NCI-H146 treated with DMSO at 0.1 percent for 48 hours (cell line): ENCODE results near the gene TRAF1.

ENCODE experiments used
- DNase-seq: peaks from one replicate; lab custom pipeline; 2025; ENCODE audit not compliant: unreplicated experiment; lab: John Stamatoyannopoulos, UW

The TRAF1 gene

DNA sequence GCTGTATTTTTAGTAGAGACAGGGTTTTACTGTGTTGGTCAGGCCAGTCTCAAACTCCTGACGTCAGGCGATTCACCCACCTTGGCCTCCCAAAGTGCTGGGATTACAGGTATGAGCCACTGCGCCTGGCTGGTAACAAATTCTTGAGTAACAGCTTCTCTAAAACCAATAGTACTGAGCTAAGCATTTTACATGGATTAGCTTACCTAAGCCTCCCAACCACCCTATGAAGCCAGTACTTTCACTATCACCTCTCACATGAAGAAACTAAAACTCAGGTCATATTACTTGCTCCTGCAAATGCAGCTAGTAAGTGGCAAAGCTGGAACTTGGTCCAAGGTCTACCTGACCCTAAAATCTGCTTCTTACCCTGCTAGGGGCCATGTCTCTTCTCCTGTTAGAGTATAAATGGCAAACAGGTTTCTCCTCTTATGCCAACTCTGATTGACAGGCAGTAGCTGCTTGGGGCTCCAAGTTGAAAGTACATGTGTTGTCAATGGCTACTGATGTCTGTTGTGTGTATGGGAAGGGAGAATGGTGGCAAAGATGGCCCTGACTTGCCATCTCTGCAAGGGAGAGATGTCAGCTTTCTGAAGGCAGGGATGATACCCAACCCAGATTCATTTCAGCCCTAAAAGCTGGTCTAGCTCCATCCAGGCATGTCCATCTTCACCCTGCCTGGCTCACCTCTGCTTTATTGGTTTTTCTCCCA lies 53.6 kb downstream of the TRAF1 start:
- no peak for DNase-seq

DNA sequence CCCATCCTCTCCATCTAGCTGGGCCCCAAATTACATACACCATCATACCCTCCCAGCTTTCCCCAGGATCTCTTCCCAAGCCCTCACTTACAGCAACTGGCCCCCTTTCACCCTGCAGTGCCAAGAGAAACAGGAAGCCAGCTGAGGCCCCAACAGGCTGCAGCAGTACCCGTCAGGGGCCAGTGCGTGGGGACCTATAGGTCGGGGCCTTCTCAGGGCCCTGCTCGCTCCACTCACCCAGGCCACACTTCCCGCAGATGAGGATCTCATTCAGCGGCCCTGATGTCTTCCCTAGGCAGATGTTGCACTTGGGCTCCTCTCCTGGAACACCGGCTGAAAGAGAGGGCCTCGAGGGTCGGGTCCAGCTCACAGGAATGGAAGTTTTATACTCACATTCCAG lies 56.4 kb downstream of the TRAF1 start:
- no peak for DNase-seq

DNA sequence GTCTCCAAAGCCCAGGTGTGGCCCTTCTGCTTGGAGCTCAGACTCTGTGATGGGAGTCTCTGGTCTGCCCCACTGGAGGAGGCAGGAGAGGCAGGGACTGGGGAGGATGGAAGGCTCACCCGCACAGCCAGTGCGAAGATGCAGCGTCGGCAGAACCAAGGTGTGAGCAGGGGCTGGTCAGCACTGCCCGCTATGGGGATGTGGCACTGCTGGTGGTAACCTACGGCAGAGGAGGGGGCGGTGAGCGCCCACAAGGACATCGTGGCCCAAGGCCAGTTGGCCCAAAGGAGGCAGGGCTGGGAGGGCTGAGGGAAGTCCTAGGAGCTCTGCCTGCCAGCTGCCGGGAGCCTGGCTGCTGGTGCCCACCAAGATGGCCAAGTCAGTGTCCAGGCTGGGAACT lies 56.9 kb downstream of the TRAF1 start:
- no peak for DNase-seq

DNA sequence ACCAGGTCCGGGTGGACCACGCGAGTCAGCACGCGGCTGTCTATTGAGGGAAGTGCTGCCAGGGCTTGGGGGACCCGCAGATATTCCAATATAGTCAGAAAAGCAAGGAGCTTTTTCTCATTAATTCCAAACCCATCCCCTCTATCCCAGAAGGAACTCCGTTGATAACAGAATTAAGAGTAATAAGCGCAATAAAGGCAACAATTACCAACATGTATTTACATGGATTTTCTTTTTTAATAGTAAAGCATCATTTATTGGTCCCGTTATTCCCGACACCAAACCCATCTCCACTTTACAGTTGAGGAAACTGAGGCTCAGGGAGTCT lies 57.3 kb downstream of the TRAF1 start:
- DNase-seq: no peak

DNA sequence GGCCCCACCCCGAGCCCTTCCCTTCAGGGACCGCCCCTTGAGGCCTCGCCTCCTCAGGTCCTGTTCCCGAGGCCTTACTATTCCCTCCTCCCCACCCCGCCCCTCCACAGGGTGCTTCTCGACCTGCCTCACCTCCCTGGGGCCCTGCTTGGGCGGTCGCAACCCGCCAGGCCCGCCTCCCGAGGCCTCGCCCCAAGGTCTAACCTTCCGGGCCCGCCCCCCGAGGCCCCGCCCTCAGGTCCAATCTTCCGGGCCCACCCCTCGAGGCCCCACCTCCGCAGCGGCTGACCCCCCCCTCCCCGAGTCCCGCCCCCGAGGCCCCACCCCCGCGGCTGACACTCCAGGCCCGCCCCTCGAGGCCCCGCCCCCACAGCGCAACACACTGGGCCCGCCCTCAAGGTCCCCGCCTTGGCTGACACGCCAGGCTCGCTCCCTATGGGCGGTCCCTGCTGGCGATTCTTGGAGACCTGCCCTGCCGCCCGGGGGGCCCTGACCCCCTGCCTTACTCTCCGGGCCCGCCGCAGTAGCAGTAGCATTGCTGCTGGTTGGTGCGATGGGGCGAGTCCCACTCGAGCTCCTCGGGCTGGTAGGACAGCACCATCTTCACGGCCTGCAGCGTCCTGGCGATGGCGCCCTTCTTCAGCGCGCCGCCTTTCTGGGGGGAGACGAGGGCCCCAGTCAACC lies 57.8 kb downstream of the TRAF1 start:
- DNase-seq: no peak

DNA sequence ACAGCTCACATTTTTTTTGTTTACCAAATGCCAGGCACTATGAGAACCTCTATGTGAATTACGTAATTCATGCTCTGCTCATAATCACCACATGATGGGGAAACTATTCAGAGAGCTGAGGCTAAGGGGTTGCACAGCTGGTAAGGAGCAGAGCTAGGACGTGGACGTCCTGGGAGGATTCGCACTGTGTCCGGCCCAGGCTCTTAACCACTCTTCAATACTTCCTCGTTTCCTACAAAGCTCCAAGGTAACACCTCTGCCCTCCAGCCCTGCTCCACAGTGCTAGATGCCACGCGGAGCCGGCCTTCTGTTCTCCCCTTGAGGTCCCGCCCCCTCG lies 58.3 kb downstream of the TRAF1 start:
- no peak for DNase-seq

DNA sequence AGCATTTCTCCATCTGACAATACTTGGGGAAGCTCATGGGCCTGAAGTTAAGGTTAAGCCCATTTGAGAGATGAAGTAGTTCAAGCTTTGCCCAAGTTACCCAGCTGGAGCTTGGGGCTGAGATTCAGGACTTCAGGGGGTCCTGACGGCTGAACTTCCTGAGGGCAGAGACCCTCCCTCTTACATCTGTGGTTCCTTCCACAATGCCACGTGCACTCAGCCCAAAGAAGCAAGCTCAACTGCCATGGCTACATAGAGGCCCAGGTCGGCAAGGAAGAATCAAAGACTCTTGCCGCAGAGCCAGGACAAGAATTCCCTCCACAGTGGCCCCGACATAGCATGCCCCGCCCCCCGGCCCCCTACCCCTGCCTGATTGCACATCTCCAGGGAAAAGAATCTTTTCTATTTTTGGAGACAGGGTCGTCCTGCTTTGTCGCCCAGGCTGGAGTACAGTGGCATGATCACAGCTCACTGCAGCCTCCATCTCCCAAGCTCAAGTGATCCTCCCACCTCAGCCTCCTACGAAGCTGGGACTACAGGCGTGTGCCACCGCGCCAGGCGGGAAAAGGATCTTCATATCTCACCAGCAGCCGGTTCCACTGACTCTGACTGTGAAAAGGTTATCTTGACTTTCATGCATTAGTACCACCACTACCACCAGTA lies 58.8 kb downstream of the TRAF1 start:
- no peak for DNase-seq

DNA sequence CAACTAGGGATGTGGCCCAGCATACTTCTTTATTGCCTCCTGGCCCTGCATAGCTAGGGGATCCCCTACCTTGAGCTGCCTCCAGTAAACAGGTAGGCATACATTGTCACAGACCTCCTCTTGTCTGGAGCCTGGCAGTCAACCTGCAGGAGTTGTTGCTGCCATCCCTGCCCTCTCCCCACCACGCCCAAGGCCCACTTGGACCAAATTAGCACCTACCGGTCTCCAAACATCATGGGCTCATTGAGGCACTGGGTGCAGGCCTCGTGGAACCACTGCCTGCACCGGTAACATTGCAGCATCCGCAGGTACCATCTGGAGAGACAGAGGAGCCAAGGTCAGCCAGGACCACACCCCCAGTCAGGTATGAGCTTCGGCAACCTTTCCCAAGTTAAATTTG lies 59.9 kb downstream of the TRAF1 start:
- no peak for DNase-seq

DNA sequence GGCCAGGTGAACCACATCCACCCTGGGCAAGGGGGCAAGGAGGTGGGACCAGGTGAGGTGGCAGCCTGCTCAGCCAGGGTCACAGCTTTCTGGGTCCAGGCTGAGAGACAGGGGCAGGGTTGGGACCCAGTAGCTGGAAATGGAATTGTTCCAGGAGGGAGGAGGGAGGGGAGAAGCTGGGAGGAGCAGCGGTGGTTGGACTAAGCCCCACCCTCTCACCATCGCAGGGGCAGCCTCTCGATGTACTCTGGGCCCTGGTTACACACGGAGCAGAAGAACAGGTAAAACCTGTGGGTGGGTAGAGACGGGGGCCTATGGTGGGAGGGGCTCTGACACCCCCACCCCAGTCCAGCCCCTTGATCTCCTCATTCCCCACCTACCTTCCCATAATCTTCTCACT lies 60.8 kb downstream of the TRAF1 start:
- DNase-seq: no peak

DNA sequence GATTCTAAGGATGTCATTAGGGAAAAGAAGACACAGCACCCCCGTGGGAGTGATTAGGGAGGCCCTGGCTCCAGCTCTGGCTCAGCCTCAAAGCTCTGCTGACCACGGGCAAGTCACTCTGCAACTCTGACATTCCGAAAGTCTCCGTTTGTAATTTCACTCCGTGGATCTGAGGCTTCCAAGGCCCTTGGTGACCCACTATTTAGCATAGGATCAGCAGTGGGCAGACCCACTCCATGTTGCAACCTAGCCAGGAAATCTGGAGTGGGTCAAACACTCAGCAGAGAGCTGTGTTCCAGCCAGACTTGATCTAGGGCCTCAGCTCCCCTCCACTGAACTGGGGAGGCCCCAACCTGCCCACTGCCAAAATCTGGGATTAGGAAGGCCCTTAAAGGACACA lies 61.4 kb downstream of the TRAF1 start:
- no peak for DNase-seq

DNA sequence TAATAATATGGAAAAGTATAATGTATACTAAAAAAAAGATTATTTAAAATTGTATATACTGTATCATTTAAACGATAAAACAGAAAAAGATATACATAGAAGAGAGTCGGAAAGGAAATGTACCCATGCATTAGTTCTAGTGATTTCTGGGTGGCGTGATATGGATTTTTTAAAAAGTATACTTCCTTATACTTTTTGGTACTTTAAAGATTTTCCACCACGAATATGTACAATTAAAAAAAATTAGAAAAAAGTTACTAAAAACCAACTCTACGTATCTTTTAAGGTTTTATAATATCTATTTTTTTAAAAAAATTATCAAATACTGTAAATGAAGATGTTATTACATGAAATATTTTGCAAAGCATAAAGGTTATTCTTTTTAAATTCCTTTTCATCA lies 61.9 kb downstream of the TRAF1 start:
- no peak for DNase-seq

DNA sequence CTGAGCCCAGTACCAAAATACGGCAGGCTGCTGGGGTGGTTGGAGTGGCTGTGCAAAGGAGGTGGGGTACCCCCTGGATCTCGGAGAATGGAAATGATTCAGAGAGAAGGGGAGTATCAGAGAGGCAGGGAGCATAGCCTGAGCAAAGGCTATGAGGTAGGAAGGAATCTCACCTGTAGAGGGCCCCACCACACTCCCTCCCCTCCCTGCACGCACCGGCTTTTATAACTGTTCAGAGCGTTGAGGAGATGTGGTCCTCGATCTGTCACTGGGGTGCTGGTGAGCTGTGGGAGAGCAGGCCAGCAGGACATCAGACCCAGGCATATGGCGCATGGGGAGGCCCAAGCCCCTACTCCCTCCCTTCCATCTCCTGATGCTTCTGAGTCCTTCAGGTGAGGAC lies 62.8 kb downstream of the TRAF1 start:
- no peak for DNase-seq

DNA sequence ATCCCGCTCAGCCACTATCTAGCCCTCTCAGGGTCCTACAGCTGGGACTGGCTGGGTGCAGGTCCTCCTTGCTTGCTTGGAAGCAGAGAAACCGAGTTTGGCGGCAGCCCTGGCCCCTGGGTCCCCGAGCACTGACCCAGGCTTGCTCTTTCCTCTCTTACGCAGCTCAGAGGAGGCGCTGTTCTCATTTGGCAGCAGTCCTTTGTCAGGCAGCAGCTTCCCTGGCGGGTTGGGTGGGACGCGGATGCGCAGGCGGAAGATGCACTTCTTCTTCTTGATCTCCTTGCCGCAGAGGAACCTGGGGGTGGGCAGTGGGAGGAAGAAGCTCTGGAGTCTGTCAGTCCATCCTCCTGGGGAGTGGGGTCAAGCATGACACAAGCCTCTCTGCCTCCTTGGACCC lies 64.1 kb downstream of the TRAF1 start:
- no peak for DNase-seq

DNA sequence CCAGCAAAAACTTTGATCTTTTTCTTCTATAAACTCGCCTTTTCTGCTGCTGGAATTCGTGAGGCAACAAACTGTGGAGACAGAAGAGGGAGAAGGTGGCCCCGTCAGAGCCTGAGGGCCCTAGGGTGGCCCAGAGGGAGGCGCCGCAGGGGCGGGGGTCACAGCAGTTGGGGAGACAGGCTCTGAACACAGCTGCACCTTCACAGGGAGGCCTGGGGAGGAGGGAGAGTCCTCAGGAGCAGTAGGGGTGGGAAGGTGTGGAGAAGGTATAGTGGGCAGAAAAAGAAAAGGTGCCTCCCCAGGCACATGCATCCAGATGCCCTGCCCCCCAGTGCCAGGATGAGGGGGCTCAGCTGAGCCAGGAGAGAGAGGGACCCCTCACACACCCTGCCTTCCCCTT lies 64.7 kb downstream of the TRAF1 start:
- no peak for DNase-seq

DNA sequence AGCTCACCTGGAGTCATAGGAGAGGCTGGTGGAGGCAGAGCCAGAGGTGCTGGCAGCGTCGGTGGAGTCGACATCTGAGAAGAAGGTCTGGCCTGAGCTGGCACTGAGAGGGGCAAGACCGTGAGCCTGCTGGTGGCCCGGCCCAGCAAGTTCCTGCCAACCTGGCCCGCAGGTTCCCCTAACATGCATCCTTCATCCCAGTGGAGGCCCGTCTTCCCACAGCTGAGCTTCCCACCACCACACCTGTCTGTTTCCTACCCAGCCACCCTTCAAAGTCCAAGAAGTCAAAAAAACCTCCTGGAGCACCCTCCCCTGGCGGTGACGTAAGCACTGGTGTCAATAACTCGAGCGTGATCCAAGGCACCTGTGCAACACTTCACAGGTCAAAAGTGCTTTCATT lies 66.5 kb downstream of the TRAF1 start:
- DNase-seq: no peak

DNA sequence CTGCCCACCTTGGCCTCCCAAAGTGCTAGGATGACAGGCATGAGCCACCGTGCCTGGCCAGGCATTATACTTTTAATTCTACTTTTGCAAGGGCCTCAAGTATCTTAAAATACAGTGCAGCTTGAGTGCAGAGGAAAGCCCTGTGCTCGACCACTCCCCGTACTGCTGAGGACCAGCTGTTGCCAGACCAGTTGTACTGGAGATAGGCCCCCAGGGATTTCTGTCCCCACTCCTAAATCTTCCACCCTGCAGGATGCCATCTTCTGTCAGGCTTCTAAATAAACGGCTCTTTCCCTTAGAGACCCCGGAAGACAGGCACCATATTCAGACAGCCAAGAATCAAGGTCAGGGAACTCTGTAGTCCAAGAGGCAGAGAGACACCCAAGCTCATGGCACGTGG lies 67.2 kb downstream of the TRAF1 start:
- no peak for DNase-seq

DNA sequence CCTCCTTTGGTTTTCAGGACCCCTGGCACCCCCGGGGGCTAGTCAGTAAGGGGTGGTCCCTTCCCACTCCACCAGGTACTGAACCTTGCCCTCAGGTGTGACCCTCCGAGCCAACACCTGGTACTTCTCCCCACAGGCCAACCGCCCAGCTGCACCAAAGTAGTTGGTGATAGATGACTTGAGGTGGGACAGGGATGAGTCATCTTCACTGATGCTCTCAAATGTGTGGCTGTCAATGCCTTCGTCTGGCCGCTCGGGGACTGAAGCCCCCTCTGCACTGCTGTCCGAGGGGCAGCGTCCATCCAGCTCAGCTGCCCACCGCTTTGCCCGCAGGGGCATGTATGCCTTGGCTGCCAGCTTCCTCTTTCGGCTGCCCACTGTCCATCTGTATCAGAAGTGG lies 68.7 kb downstream of the TRAF1 start:
- DNase-seq: no peak

DNA sequence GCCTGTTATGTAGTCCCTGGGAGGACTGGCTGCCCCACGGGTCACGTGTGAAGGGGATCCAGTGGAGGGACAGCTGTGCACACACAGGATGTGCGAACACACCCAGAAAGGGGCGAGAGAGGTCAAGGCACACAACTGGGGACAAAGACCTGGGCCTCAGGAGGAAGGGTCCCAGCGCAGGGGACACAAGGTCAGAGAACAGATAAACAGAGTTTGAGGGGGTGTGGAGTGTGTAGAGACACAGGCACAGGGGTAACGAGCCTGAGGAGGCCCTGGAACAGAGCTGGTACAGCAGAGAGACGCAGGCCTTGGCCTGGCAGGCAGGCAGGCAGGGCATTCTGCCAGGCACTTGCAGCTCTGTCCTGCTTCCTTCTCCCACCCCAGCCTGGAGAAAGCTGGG lies 69.1 kb downstream of the TRAF1 start:
- DNase-seq: no peak

DNA sequence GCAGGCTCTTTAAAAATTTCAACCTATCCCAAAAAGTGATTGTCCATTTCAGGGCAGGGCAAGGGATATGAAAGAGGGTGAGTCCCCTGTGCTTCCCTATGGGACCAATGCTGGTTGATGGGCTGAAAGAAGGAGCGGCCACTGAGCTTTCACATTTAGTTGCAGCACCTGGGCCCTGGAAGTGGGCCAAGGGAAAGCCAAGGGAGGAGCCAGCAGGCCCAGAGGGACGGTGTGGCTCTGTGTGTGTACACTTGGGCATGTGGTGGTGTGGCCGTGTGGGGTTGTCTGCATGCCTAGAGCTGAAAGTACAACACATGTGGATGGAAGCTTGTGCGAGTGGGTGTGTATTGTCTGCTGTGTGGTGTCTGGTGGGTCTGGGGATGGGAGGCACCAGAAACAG lies 69.9 kb downstream of the TRAF1 start:
- DNase-seq: no peak

DNA sequence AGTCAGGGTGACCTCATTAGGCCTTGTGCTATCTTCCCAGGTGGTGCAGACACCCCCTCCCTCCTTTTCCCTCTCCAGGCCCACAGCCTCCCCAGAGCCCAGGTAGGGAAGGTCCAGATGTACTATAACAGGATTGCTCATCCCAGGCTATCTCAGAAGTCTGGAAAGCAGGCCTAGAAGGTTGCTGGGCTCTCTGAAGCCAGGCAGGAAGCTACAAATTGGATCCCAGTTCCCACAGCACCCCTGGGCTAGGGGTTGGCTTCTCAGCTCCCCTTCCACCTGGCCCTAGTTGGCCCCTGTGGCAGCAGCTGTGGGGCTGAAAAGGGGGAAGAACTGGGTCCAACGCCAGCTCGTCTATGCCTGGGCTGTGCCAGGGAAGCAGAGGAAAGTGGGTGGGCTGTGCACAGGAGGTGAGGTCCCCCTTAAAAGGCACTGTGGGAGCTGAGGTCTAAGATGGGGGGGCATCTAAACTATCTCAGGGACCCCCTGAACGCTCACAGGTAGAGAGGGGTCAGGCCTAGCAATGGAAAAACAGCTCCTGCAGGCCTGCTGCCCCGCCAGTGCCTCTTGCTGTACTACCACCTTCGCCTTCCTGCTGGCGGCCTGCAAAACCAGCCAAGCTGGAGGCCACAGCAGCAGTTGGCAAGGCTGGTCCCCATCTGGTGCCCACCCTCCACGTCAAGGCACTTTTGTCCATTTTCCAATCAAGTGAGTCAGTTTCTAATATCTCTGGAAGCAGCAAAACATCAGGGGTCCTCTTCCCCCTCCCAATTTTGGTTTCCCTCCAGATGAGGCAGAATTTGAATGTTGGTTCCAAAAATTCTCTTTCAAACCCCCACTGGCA lies 70.5 kb downstream of the TRAF1 start:
- no peak for DNase-seq

DNA sequence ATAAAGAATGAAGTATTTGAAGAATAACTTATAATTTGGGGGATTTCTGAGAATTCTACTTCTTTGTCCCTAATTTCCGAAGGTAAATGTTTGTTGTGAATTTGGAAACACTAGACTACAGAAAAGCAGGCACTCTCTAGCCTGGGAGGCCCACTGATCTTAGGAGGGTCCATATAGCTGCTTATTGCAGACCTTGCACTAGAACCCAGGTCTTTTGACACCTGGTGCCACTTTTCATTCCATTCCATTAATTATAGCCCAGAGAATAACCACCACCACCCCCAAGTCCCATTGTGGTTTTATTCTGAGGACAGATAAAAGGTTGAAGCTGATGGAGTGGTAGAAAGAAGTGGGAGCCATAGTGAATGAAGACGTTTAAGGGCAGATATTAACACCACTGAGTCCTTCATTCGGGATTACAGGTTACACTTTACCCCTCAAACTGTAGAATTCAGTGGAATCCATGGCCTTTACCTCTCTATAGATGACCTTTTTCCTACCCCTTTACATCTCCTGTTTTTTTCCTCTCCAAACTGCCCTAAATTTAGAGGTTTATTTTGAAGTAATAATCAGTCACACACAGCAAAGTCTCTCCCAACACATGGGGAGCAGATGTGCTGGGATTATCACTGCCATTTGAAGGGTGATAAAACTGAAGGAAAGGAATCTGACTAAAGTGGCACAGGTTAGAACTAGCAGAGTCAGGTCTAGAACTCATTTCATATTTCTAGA lies 71.8 kb downstream of the TRAF1 start:
- DNase-seq: no peak
